Ascending aorta (tissue), 2 donors: ENCODE measurements around the gene DHRSX. TPM values are rescaled to one million over a fixed set of nuclear protein-coding genes. Genes with fewer than 3 reads are reported as not detected.

Experiments used
- DNase-seq, 2 donors: peaks; one replicate each; pipeline ENCODE4 v3.0.0-alpha.2; 2019; ENCODE audit warnings: low spot score in 2 of 2
- H3K27ac ChIP-seq, 2 donors: fragments of 200-600 bp; sonication (generic); one replicate each; pipeline ENCODE4 v1.5.1; 2016 to 2017; ENCODE audit warnings: mild to moderate bottlenecking in 1 of 2
- H3K27me3 ChIP-seq: fragments of 200-600 bp; sonication (generic); one replicate; pipeline ENCODE4 v1.5.1; 2017
- H3K36me3 ChIP-seq, 2 donors: fragments of 200-600 bp; sonication (generic); one replicate each; pipeline ENCODE4 v1.5.1; 2016
- H3K4me1 ChIP-seq, 2 donors: fragments of 200-600 bp; sonication (generic); one replicate each; pipeline ENCODE4 v1.5.1; 2016 to 2017; ENCODE audit warnings: mild to moderate bottlenecking in 1 of 2
- H3K4me3 ChIP-seq, 2 donors: fragments of 200-600 bp; sonication (generic); one replicate each; pipeline ENCODE4 v1.5.1; 2016 to 2017; ENCODE audit warnings: mild to moderate bottlenecking in 1 of 2
- H3K9me3 ChIP-seq, 2 donors: fragments of 200-600 bp; sonication (generic); one replicate each; pipeline ENCODE4 v1.5.1; 2016
- intact Hi-C: fragments of 100-400 bp; cut with DNase I; formaldehyde crosslinking; loops from one replicate; pipeline ENCODE4 v1.15.1; 2023
- total RNA-seq: library from RNA; depleted of rRNA; stranded (reverse); fragments of >200 nt; gene quantifications from one replicate; pipeline ENCODE4 v1.1.0, GENCODE V29; 2016
- TF ChIP-seq, protein P1 (sequence below), 3 experiments: fragments of 200-600 bp in 2 of 3; fragments of 450-650 bp in 1 of 3; sonication (generic) in 2 of 3; IDR thresholded peaks; one replicate each; pipeline ENCODE4 v1.5.1; 2016 to 2019; ENCODE audit warnings: antibody characterized with exemption in 3 of 3, mild to moderate bottlenecking in 1 of 3, moderate library complexity in 1 of 3

The DHRSX gene
- total RNA-seq, 1 donor from 2014 or later, result 13.4 TPM

- Histone ChIP-seq H3K4me1 (no peaks in the 10 kb centered on the region), H3K36me3 (peaks cover 6 to 17% of the 10 kb centered on the region in 2 donors), H3K4me3 (no peak overlapping the region), H3K9me3 (no peaks in the 10 kb centered on the region), H3K27ac (no peak overlapping the region), H3K27me3 (no peaks in the 10 kb centered on the region)
- TF ChIP-seq, protein P1, sequence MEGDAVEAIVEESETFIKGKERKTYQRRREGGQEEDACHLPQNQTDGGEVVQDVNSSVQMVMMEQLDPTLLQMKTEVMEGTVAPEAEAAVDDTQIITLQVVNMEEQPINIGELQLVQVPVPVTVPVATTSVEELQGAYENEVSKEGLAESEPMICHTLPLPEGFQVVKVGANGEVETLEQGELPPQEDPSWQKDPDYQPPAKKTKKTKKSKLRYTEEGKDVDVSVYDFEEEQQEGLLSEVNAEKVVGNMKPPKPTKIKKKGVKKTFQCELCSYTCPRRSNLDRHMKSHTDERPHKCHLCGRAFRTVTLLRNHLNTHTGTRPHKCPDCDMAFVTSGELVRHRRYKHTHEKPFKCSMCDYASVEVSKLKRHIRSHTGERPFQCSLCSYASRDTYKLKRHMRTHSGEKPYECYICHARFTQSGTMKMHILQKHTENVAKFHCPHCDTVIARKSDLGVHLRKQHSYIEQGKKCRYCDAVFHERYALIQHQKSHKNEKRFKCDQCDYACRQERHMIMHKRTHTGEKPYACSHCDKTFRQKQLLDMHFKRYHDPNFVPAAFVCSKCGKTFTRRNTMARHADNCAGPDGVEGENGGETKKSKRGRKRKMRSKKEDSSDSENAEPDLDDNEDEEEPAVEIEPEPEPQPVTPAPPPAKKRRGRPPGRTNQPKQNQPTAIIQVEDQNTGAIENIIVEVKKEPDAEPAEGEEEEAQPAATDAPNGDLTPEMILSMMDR (IDR thresholded peaks at IDR 0.05), result no peak
- intact Hi-C loops, result no loop called here
- DNase-seq, result no peak
Measured at GRCh38 chrX:2262668-2263055, 238.1 kb downstream of the DHRSX start.

DNA sequence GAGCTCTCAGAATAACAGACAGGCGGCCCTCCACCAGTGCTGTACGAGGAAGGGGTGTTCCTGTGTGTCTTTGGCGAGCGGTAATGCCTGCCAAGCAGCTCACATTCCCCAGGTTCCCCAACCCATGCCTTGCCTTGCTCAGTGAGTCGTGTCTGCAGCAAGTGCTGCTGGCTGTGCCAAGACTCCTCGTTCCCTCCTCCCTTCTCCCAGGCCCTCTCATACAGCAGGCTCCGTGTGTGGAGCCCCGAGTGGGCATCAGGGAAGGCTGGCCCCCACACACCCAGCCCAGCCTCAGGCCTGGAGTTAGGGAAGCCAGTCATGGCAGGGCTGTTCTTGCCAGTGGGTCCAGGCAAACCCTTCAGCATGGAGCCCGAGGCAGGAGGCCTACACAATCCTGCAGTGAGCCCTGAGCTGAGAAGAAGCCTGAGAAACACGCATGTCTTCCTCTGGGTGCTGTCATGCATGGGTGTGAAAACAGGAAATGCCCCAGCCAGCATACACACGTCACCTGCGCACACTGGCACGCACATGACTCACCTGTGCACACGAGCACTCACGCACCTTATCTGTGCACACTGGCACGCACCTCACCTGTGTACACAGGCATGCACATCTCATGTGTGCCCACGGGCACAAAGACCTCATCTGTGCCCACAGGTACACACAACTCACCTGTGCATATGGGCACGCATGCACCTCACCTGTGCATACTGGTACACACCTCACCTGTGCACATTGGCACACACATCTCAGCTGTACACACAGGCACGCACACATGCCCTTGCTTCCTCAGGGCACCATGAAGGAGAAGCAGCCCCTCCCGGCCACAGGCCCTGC, 238.7 kb downstream of the DHRSX start:
- H3K27ac ChIP-seq, result no peak overlapping the region
- H3K36me3 ChIP-seq, result peaks cover 6 to 17% of the 10 kb centered on the region in 2 donors
- intact Hi-C loops, result no loop called here
- no peak for DNase-seq
- no peaks in the 10 kb centered on the region for H3K4me1 ChIP-seq
- TF ChIP-seq, protein P1 (IDR thresholded peaks at IDR 0.05), result no peak
- H3K4me3 ChIP-seq, result no peak overlapping the region
- H3K9me3 ChIP-seq, result no peaks in the 10 kb centered on the region
- no peaks in the 10 kb centered on the region for H3K27me3 ChIP-seq

- TF ChIP-seq, protein P1 (IDR thresholded peaks at IDR 0.05), result no peak
- DNase-seq, result no peak
- intact Hi-C loops, result no loop called here
- Histone ChIP-seq H3K36me3 (no peaks in the 10 kb centered on the region), H3K4me3 (no peak overlapping the region), H3K27me3 (no peaks in the 10 kb centered on the region), H3K9me3 (peaks cover 0 to 9% of the 10 kb centered on the region in 2 donors), H3K4me1 (no peaks in the 10 kb centered on the region), H3K27ac (no peak overlapping the region)
Measured at GRCh38 chrX:2252331-2253065, 248.3 kb downstream of the DHRSX start.

DNA sequence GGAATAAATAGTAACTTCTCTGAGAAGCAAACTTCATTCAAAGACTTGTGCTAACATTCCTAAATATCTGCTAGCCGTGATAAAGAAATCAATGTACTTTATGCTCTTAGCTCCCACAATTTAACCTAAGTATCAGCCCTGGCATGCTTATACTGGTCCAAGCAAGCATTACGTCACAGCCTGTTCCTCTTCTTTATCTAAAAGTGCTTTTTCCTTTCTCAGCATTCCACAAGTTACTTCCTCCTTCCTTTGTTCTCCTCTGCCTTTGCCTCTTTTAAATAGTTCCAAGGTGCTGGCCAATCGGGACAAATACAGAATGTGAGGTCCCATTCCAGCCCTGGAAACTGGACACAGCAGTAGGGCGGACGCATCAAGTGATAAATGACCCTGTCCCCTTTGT, 249.6 kb downstream of the DHRSX start:
- H3K27me3 ChIP-seq, result no peaks in the 10 kb centered on the region
- H3K4me3 ChIP-seq, result no peak overlapping the region
- no peaks in the 10 kb centered on the region for H3K4me1 ChIP-seq
- intact Hi-C loops, result no loop called here
- no peak overlapping the region for H3K27ac ChIP-seq
- no peak for DNase-seq
- peaks cover 0 to 9% of the 10 kb centered on the region in 2 donors for H3K9me3 ChIP-seq
- TF ChIP-seq, protein P1 (IDR thresholded peaks at IDR 0.05), result no peak
- no peaks in the 10 kb centered on the region for H3K36me3 ChIP-seq

- H3K27me3 ChIP-seq, result no peaks in the 10 kb centered on the region
- H3K4me3 ChIP-seq, result no peak overlapping the region
- H3K9me3 ChIP-seq, result no peaks in the 10 kb centered on the region
- intact Hi-C loops, result no loop called here
- DNase-seq, result no peak
- H3K4me1 ChIP-seq, result no peaks in the 10 kb centered on the region
- H3K27ac ChIP-seq, result no peak overlapping the region
- TF ChIP-seq, protein P1 (IDR thresholded peaks at IDR 0.05), result no peak
- peaks cover 3 to 22% of the 10 kb centered on the region in 2 donors for H3K36me3 ChIP-seq
Measured at GRCh38 chrX:2243913-2244460, 256.8 kb downstream of the DHRSX start.
